GM13976 (cell line): Measurements from ENCODE around the gene DIAPH2.

ENCODE experiments used
- DNase-seq: peaks from one replicate; pipeline ENCODE4 v3.0.0; 2012; ENCODE audit warnings: low spot score
- in situ Hi-C: fragments of 300-500 bp; cut with MboI; formaldehyde crosslinking; loops from one replicate; pipeline ENCODE4 v1.12.0; 2022; ENCODE audit warnings: low sequenced_read_pairs, mixed read lengths, inconsistent platforms; ENCODE audit not compliant: unreplicated experiment
- TF ChIP-seq, protein P1 (sequence below): IDR thresholded peaks from 2 replicates; pipeline ENCODE4 v1.5.1; 2012; ENCODE audit warnings: borderline replicate concordance, mild to moderate bottlenecking; ENCODE audit not compliant: insufficient read depth; ENCODE audit errors: extremely low read depth, missing control alignments, control extremely low read depth

DIAPH2 gene

DNA sequence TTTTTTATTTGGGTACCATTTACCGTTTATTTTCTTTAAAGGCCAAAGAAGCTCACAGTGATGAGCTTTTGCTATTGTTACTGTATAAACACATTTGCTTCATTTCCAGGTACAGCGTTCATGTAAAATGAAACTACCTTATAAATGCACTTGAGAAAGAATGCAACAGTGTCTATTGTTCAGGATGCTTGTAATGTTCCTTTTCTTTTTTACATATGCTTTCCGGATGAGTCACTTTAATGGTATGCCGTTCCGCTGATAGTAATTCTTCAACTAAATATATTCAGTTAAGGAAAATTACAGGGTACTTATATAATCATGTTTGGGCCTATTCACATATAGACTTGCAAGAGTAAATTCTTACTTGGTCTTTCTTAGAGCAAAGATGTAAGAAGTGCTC is 554.0 kb downstream of the DIAPH2 start:
- DNase-seq, result no peak
- in situ Hi-C loops, result no loop called here
- TF ChIP-seq, protein P1, sequence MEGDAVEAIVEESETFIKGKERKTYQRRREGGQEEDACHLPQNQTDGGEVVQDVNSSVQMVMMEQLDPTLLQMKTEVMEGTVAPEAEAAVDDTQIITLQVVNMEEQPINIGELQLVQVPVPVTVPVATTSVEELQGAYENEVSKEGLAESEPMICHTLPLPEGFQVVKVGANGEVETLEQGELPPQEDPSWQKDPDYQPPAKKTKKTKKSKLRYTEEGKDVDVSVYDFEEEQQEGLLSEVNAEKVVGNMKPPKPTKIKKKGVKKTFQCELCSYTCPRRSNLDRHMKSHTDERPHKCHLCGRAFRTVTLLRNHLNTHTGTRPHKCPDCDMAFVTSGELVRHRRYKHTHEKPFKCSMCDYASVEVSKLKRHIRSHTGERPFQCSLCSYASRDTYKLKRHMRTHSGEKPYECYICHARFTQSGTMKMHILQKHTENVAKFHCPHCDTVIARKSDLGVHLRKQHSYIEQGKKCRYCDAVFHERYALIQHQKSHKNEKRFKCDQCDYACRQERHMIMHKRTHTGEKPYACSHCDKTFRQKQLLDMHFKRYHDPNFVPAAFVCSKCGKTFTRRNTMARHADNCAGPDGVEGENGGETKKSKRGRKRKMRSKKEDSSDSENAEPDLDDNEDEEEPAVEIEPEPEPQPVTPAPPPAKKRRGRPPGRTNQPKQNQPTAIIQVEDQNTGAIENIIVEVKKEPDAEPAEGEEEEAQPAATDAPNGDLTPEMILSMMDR, result no peak

DNA sequence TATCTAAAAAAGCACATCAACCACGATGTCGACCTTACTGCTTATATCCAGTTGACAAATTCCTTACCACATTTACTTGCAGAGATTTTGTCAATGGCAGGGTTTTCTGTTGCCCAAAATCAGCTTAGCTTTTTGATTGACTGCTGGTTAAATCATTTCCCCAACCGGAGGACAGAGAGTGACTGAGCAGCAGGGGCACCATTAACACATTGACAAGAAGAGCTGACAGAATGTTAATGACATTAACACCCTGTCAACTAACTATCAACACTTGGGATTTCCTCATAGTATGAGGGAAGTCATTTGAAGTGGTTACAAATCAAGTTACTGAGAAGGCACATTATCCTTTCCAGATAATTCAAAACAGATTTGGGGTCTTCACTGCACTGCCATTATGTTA is 567.5 kb downstream of the DIAPH2 start:
- in situ Hi-C loops, result no loop called here
- no peak for DNase-seq
- TF ChIP-seq, protein P1, result no peak

DNA sequence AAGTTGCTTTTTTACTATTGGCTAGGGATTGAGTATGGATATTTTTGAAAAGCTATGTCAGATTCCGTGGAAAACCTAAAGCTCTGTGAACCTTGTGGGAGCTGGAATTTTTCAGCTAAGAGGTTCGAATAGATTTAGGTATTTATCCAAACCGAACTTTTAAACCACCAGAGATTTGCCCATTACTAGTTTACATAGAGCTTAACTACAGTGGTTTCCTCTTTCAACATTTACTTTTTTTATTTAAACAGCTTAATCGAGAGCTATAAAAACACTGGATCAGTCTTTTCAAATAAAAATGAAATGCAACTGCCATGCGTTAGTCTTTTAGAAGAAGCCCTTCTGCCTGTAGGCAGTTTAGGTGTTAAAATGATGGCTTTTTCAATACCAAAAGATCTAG is 576.0 kb downstream of the DIAPH2 start:
- in situ Hi-C loops, result no loop called here
- TF ChIP-seq, protein P1, result no peak
- no peak for DNase-seq

DNA sequence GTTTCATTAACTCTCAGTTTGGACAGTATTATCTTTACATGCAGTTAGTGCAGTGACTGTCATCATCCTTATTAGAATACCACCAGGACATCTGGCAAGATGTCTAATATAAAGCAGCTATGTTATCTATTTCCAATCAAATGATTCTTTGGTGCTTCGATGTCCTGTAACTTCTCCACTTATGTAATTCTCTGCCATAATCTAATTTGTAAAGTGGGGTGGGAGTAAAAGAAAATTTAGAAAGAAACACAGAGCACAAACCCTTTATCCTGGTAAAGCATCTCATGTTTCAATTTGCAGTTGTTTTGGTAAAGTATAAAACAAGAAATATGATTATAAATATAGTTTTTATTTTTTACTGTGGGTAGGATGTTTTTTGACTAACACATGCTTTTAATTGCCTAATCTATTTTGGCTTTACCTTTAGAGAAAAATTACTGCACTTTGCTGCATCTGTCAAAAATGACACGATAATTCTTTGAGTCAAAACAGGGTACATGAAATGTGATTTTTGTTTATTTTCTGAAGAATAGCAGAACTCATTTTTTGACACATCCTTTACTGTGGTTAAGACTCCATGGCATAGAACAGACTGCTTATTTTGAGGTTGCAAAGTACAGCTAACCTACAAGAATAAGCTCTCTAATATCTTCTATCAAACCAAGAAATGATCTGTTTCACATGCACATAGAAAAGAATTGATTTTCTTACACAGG is 581.9 kb downstream of the DIAPH2 start:
- TF ChIP-seq, protein P1, result no peak
- in situ Hi-C loops, result no loop called here
- DNase-seq, result no peak

DNA sequence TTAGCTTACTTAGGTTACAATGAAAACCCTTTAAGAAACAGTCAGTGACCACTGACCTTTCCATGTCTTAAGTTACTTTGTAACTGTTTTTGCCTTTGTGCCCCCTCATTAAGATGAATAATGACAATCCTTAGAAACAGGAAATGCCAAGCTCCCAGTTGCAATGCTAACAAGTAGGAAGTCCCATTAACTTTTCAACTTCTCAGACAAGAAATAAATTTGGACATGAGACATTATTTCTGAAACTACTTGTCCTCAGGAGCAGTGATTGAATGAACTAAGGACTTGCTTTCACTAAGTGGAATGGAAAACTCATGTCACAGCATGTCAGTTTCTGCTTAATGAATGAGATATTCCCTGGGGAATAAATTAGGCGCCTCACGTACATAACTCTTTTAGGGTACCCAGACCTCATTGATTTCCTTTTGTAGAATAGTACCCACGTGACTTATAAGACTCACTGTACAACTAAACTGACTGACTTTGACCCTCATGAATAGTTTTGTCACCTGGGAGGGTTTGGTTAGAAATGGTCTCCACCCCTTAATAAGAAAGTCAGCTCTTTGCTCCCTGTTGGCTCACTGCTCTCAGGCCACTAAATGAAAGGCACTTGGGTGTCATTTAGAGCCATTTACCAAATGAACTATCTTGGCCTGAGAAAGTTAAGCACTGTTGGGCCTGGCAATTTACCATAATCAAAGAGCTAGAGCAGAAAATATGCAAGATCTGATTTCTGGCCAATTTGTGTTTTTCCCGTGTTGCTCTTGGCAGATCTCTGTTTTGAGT is 582.9 kb downstream of the DIAPH2 start:
- in situ Hi-C loops, result no loop called here
- TF ChIP-seq, protein P1, result no peak

DNA sequence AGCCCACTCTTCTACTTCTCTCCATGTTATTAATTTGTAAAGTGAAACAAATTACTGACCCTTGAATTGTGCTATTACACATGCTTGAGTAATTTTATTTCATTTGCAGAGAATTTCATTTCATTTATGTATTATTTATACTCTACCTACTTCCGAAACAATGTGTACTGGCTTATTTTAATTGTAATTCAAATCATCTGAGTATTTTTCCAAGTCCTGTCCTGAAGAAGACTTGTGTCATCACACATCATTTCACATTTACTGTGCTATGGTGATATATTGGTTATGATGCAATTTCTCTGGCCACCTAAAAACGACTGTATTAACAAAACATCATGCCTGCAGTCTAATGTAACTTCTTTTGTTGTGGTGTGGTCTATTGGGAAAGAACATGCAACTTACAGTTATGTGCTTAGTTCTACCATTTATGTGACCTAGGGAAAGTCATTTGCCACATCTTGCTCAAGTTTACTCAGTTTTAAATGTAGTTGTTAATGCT is 583.6 kb downstream of the DIAPH2 start:
- DNase-seq, result no peak
- TF ChIP-seq, protein P1, result no peak
- in situ Hi-C loops, result no loop called here

More for the DNA sequence above, 582.9 kb downstream of the DIAPH2 start:
- no peak for DNase-seq
